Psoas muscle (tissue), 8 donors: ENCODE data around the gene CDC14A. TPM values are rescaled to one million over a fixed set of nuclear protein-coding genes. Genes with fewer than 3 reads are reported as not detected.
"Not testable (repeated sequence)": the region's sequence is repeated elsewhere in the genome, so short reads cannot be mapped to it uniquely, and the experiment has no call there.

ENCODE experiments used
- ATAC-seq, 4 donors: fragments of 200-7000 bp; cut with Tn5 transposase; one replicate each; pipeline ENCODE4 v1.9.1; 2020; ENCODE audit warnings: moderate library complexity in 3 of 4, mild to moderate bottlenecking in 2 of 4
- DNase-seq, 2 donors: peaks; one replicate each; pipeline ENCODE4 v3.0.0-alpha.2; 2020
- H3K27ac ChIP-seq: fragments of 200-600 bp; one replicate; pipeline ENCODE4 v1.8.0; 2022
- H3K27me3 ChIP-seq, 3 donors: fragments of 200-600 bp in 1 of 3; one replicate each; pipeline versions ENCODE4 v1.6.1 to v1.8.0; 2013 to 2022; ENCODE audit warnings: low read length in 2 of 3, mild to moderate bottlenecking in 2 of 3, moderate library complexity in 1 of 3; ENCODE audit not compliant: insufficient read depth in 3 of 3
- H3K36me3 ChIP-seq, 2 donors: fragments of 200-600 bp in 1 of 2; one replicate each; pipeline versions ENCODE4 v1.6.1 to v1.8.0; 2013 to 2022; ENCODE audit warnings: low read depth in 1 of 2, mild to moderate bottlenecking in 1 of 2, moderate library complexity in 1 of 2; ENCODE audit not compliant: insufficient read depth in 1 of 2
- H3K4me1 ChIP-seq: fragments of 200-600 bp; one replicate; pipeline ENCODE4 v1.8.0; 2022
- H3K4me3 ChIP-seq: fragments of 200-600 bp; one replicate; pipeline ENCODE4 v1.8.0; 2022; ENCODE audit warnings: mild to moderate bottlenecking
- H3K9me3 ChIP-seq: fragments of 200-600 bp; one replicate; pipeline ENCODE4 v1.8.0; 2022
- CTCF ChIP-seq: fragments of 200-600 bp; IDR thresholded peaks from one replicate; pipeline ENCODE4 v1.8.0; 2022; ENCODE audit warnings: antibody characterized with exemption
- WGBS, 3 donors: extraction: QIAGEN DNeasy Blood & Tissue Kit; methylation state at CpG; one replicate each; pipeline versions ENCODE4 v1.1.6 to v1.1.7; 2013; 5-methylcytosine and 5-hydroxymethylcytosine counted together
- intact Hi-C, 2 donors: fragments of 100-400 bp; cut with DNase I; formaldehyde crosslinking; loops; one replicate each; pipeline versions ENCODE4 v1.11.0 to v1.14.2; 2022
- polyA plus RNA-seq, 3 donors: library from polyadenylated mRNA; stranded (reverse); fragments of 200-250 nt; gene quantifications; one replicate each; pipeline ENCODE4 v1.2.3, GENCODE V29; 2013
- total RNA-seq, 4 donors: library from RNA; stranded (reverse); fragmentation: NEBNext Ultra II Directional in 2 of 4; extraction: Animal tissue kit (Norgen Biotek cat#: 25700) in 2 of 4; gene quantifications; one replicate each; pipeline versions ENCODE4 v1.2.1 to v1.2.4, GENCODE V29; 2021 to 2023
- donor health status: healthy with polysubstance abuse.
- donor health status: DM: no; HTN: no; CAD: no; lungs with moderate emphysema.
- donor health status: Bipolar disorder and iron deficiency.
- donor health status: healthy.
- donor health status: DM: yes; HTN: yes; CAD: no.
- donor health status: DM: no; HTN: no; CAD: no.
- donor health status: DM: no; HTN: no; CAD: no.
- donor health status: DM: yes; HTN: yes; CAD: no.

The CDC14A gene
- total and polyA plus RNA-seq, 7 donors = 0.44 to 5.5 (median 2.3) TPM

GRCh38 chr1:100332331-100332730, 20.0 kb upstream of the CDC14A start:
- H3K27ac ChIP-seq = no peak overlapping the region
- ATAC-seq (no peak), DNase-seq (no peak)
- H3K4me3 ChIP-seq = no peak overlapping the region
- no peaks in the 10 kb centered on the region for H3K9me3 ChIP-seq
- no peak for TF ChIP-seq CTCF
- no peaks in the 10 kb centered on the region for H3K4me1 ChIP-seq
- 93% methylated on average over 8 to 9 of the region's 9 CpGs for WGBS, 3 donors
- no peaks in the 10 kb centered on the region for H3K36me3 ChIP-seq
- intact Hi-C loops = no loop called here
- peaks cover 0 to 1% (median 0%) of the 10 kb centered on the region in 3 donors for H3K27me3 ChIP-seq

GRCh38 chr1:100335436-100335835, 16.9 kb upstream of the CDC14A start:
- WGBS, 3 donors = 38 to 45% (median 42%) methylated on average over 1 of the region's 1 CpG
- no peaks in the 10 kb centered on the region for H3K36me3 ChIP-seq
- DNase-seq = no peak
- no peaks in the 10 kb centered on the region for H3K9me3 ChIP-seq
- no peak for TF ChIP-seq CTCF
- no peak overlapping the region for H3K4me3 ChIP-seq
- peaks cover 0 to 1% (median 0%) of the 10 kb centered on the region in 3 donors for H3K27me3 ChIP-seq
- intact Hi-C loops = no loop called here
- ATAC-seq = no peak
- H3K27ac ChIP-seq = no peak overlapping the region
- no peaks in the 10 kb centered on the region for H3K4me1 ChIP-seq

GRCh38 chr1:100337878-100338277, 14.4 kb upstream of the CDC14A start:
- WGBS, 3 donors = 92 to 94% (median 94%) methylated on average over 5 of the region's 5 CpGs
- H3K4me3 ChIP-seq, H3K4me1 ChIP-seq, ATAC-seq, intact Hi-C loops, DNase-seq, H3K27me3 ChIP-seq, H3K36me3 ChIP-seq, H3K9me3 ChIP-seq, H3K27ac ChIP-seq: not testable (repeated sequence)

GRCh38 chr1:100339735-100340134, 12.6 kb upstream of the CDC14A start:
- H3K27ac ChIP-seq, H3K9me3 ChIP-seq, ATAC-seq, DNase-seq, H3K36me3 ChIP-seq, H3K4me1 ChIP-seq, H3K4me3 ChIP-seq, intact Hi-C loops, H3K27me3 ChIP-seq: not testable (repeated sequence)
- WGBS, 3 donors = 86 to 90% (median 87%) methylated on average over 5 to 6 of the region's 6 CpGs

GRCh38 chr1:100340494-100340893, 11.8 kb upstream of the CDC14A start:
- Histone ChIP-seq H3K4me1 (no peaks in the 10 kb centered on the region), H3K27ac (no peak overlapping the region), H3K9me3 (no peaks in the 10 kb centered on the region), H3K36me3 (no peaks in the 10 kb centered on the region), H3K27me3 (no peaks in the 10 kb centered on the region), H3K4me3 (no peak overlapping the region)
- TF ChIP-seq CTCF = no peak
- intact Hi-C loops = no loop called here
- ATAC-seq (no peak), DNase-seq (no peak)
- WGBS, 3 donors = 96 to 97% (median 97%) methylated on average over 1 of the region's 1 CpG

- ATAC-seq = no peak
- 89 to 94% (median 89%) methylated on average over 2 of the region's 2 CpGs for WGBS, 3 donors
- Histone ChIP-seq H3K4me3 (no peak overlapping the region), H3K27ac (no peak overlapping the region), H3K9me3 (no peaks in the 10 kb centered on the region), H3K27me3 (no peaks in the 10 kb centered on the region), H3K4me1 (no peaks in the 10 kb centered on the region), H3K36me3 (no peaks in the 10 kb centered on the region)
- intact Hi-C loops = no loop called here
- no peak for DNase-seq
- TF ChIP-seq CTCF = no peak
These were observed 10.0 kb upstream of the CDC14A start for GRCh38 chr1:100342348-100342747.
